Limb (tissue), 2 donors: ENCODE measurements around the gene ZNF433.
A peak's percentile ranks its signal among the peaks of the same experiment; 100 is the strongest.
"Not testable (repeated sequence)": the region's sequence is repeated elsewhere in the genome, so short reads cannot be mapped to it uniquely, and the experiment has no call there.

Experiments used
- DNase-seq, 2 donors: peaks; one replicate each; pipeline ENCODE4 v3.0.0-alpha.2; 2016; ENCODE audit errors: extremely low spot score in 2 of 2

Gene ZNF433

GRCh38 chr19:12035220-12036172, at the start of gene ZNF433:
TSS of gene ZNF433 (minus strand) at chr19:12035679. CDS start at chr19:12035539, 140 bp downstream.
- DNase-seq: peak; percentile 90 to 96

GRCh38 chr19:12083336-12083735, 47.9 kb upstream of the ZNF433 start:
- DNase-seq: not testable (repeated sequence)

GRCh38 chr19:12077375-12077774, 41.9 kb upstream of the ZNF433 start:
- DNase-seq: no peak

GRCh38 chr19:12076331-12076730, 40.9 kb upstream of the ZNF433 start:
- DNase-seq: not testable (repeated sequence)

DNA sequence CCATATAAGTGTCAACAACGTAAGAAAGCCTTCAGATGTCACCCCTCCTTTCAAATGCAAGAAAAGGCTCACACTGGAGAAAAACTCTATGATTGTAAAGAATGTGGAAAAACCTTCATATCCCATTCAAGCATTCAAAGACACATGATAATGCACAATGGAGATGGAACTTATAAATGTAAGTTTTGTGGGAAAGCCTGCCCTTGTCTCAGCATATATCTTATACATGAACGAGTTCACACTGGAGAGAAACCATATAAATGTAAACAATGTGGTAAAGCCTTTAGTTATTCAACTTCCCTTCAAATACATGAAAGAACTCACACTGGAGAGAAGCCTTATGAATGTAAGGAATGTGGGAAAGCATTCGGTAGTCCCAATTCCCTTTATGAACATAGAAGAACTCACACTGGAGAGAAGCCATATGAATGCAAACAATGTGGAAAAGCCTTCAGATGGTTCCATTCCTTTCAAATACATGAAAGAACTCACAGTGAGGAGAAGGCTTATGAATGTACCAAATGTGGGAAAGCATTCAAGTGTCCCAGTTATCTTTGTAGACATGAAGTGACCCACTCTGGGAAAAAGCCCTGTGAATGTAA, 40.2 kb upstream of the ZNF433 start:
- no peak for DNase-seq

DNA sequence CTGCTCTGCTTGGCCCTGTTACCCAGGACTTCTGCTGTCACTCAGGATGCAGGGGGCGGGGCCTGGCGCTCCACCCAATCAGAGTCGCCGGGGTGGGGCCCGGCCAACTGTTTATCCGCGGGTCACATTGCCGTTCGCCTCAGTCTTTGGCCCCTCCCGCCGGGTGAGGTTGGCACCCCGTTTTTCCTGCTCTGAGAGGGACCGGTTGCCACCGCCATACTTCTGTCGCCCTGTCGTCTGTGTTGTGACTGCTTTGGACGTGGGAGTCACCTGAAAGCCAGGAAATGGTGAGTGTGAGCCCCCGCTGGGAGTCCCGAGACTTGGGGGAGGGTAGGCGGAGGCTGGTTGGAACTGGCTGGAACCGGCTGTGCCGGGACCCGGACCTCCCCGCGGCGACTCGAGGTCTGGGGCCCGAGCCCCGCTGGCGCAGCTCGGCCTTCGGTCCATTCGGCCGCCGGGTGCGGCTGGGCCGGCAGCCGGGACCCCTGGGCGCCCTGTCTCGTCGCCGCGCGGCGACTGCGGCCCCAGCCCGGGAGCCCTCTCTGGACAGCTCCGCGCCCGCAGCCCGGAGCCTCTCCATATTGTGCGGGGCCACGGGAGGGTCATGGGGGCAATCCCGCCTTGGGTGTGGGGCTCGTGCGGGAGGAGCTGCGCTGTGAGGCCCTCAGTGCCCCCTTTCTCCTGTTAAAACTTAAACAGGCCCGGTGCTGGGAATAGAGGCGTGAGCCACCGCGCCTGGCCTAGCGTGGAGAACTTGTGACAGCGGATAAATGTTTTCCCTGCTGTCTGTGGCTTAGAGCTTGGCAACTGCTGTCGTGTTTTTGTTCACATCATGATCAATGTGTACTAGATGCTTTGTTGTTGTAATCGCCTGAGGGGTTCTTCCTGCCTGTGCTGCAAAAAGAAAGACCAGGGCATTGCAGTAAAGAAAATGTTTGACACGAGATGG, 29.4 kb upstream of the ZNF433 start, which contains the start of gene ZNF844:
Gene ZNF844, plus strand, starts transcription at position 142 of the 949 bp plus-strand sequence. Its CDS starts 143 bp downstream, at position 285.
- DNase-seq: peak; percentile 91 to 96

- DNase-seq: no peak
Measured at GRCh38 chr19:12055784-12056183, 20.3 kb upstream of the ZNF433 start.

- peak; percentile 88 to 89 for DNase-seq
Measured at GRCh38 chr19:12052497-12053169, 17.2 kb upstream of the ZNF433 start, which contains the start of gene ZNF878. TSS of gene ZNF878 (minus strand) at chr19:12052961. CDS start at chr19:12052801, 160 bp downstream.

DNA sequence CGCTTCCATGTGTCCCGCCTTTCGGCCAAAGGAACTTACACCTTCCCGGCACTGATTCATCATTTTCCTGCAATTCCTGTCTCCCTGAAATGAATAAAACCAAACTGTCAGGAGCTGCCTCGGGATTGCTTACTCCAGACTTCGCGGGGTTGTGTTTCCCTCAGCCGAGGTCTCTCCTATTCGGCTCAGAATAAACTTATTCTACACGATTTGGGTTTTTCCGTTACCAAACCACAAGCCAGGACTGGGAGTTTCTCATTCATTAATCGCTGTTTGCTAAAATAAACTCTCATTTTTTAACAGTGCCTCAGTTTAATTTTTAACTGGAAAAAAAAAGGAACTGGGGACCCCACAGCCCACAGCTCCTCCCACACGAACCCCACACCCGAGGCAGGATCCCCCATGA, 16.6 kb upstream of the ZNF433 start:
- peak in 1 of 2 donors; percentile 34 for DNase-seq

DNA sequence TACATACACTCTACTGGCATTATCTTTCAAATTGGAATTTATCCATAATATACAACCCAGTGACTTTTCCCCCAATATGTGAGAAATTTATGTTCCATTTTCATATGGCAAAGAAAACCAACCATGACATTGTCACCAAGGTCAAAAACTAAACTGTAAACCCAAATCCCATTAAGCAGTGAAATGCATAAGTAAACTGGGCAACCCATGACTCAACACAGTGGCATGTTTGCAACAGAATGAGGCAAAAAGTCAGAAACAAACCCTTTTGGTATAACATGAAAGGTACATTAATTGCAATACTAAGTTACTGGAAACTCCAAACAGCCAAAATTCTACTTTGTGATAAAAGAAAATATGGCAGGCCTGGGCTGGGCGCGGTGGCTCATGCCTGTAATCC, 12.4 kb upstream of the ZNF433 start:
- no peak for DNase-seq

GRCh38 chr19:12043752-12044422, 8.4 kb upstream of the ZNF433 start:
- DNase-seq: no peak

GRCh38 chr19:12042893-12043292, 7.4 kb upstream of the ZNF433 start:
- DNase-seq: no peak

DNA sequence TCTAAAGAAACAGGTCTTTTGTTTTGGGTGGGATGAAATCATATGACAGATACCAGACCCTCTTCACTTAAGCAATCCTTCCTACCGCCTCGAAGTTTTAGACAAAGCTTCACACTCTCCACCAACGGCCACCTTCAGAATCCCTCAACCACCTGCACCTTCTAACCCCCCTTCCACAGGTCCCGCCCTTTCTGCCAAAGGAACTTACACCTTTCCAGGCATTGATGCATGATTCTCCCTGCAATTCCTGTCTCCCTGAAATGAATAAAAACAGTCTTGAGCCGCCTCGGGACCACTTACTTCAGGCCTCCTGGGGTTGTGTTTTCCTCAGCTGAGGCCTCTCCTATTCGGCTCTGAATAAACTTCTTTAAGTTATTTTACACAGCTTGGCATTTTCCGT, 859 bp downstream of the ZNF433 start:
- peak in 1 of 2 donors; percentile 29 for DNase-seq

DNA sequence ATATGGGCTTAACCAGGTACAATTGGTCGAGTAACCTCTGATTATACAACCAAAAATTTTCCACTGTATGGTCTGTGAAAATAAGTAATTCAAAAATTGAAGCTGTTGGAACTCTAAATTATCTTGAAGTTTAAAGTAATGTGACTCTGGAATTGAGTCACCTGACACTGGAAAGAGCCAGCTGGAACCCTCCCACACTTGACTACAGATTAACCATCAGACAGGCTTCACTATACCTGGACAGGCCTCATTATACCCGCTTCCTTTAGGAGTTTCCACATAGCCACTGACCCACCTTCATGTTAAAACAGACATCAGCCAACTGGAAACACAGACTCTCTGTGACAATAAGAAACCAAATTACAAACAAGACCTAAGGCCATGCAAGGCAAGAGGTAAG, 1.3 kb downstream of the ZNF433 start:
- no peak for DNase-seq

- DNase-seq: no peak
Measured at GRCh38 chr19:12015753-12016116, 19.7 kb downstream of the ZNF433 start.

- no peak for DNase-seq
Measured at GRCh38 chr19:12015015-12015752, 20.3 kb downstream of the ZNF433 start.

DNA sequence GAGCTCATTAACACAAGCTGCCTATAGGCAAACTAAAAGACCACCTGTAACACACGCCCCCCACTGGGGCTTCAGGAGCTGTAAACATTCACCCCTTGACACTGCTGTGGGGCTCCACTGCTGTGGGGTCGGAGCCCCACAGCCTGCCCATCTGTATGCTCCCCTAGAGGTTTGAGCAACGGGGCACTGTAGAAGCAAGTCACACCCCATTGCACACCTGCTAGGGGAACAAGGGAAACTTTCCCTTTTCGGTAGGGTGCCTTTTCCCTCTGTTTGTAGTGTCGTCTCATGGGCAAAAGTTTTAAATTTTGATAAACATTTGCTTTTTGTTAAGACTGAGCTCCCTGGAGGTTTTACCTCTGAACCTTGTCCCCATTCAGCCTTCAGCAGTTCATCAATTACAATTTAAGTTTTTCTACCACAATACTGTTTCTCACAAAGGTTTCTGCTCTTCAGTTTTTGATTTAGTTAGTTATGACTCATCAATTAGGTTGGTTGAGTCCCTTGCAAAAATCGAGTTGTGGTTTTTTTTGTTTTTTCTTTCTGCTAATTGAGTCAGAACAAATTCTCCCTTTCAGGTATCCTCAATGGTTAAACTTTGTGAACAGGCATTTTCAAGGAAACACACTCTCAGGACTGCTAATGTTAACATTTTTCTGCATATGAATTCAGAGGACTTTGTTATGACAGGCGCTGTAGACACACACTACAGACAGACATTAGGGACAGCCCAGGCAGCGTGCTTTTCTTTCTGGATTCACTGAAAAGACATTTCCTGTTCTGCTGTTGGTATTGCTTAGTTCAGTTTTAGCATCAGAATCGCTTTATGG, 35.1 kb downstream of the ZNF433 start:
- DNase-seq: no peak

DNA sequence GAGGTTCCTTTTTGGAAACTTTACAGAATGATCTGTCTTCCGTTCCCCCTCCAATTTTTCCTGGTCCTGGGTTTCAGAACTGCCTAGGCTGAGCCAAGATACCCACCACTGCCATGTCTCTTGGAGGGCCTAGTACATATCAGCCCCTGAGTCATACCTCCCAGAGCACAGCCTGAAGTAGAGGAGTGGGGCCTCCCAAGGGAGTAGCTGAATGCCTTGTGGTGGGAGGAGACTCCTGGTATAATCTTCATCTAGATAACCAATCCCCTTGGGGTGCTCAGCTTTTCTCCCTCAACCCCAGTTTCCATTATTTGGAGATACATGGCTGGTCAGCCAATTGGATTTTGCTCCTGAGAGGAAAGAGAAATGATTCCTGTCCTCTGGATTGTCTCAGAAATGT, 40.3 kb downstream of the ZNF433 start:
- no peak for DNase-seq

DNA sequence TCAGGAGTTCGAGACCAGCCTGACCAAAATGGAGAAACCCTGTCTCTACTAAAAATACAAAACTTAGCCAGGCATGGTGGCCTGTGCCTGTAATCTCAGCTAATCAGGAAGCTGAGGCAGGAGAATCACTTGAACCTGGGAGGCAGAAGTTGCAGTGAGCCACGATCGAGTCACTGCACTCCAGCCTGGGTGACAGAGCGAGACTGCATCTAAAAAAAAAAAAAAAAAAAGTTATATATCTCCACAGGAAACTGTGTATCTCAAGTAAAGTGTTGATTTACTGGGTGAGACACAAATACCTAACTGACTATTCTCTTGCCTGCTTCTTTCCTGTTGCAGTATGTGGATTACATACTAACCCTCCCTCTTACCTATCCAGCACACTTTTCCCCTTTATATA, 43.6 kb downstream of the ZNF433 start:
- not testable (repeated sequence) for DNase-seq
